H1 (cell line): ENCODE data around the gene GREB1. TPM values are rescaled to one million over a fixed set of nuclear protein-coding genes. Genes with fewer than 3 reads are reported as not detected.

ENCODE experiments used
- CEBPB ChIP-seq: IDR thresholded peaks from 2 replicates; pipeline ENCODE4 v1.6.1; 2012; ENCODE audit warnings: low read depth, low read length
- CHD7 ChIP-seq: fragments of 300-600 bp; sonication (generic); IDR thresholded peaks from 2 replicates; pipeline ENCODE4 v1.7.1; 2012; ENCODE audit warnings: low read length, moderate library complexity, mild to moderate bottlenecking, inconsistent platforms; ENCODE audit not compliant: insufficient replicate concordance
- GTF2F1 ChIP-seq: IDR thresholded peaks from 2 replicates; pipeline ENCODE4 v1.6.1; 2012; ENCODE audit warnings: low read depth, low read length, improper control_type of control experiment, borderline replicate concordance
- JUN ChIP-seq: IDR thresholded peaks from 2 replicates; pipeline ENCODE4 v1.6.1; 2011; ENCODE audit warnings: low read depth, mild to moderate bottlenecking, improper control_type of control experiment, low read length
- KDM1A ChIP-seq: fragments of 200-600, 300-600 bp; sonication (generic); IDR thresholded peaks from 2 replicates; pipeline ENCODE4 v1.7.1; 2016; ENCODE audit warnings: mild to moderate bottlenecking, low read length, borderline replicate concordance
- KDM4A ChIP-seq: IDR thresholded peaks from one replicate; pipeline ENCODE4 v1.7.1; 2012; ENCODE audit warnings: low read depth, mild to moderate bottlenecking, moderate library complexity, low read length, inconsistent platforms; ENCODE audit not compliant: severe bottlenecking
- NRF1 ChIP-seq: IDR thresholded peaks from 2 replicates; pipeline ENCODE4 v1.6.1; 2011; ENCODE audit warnings: mild to moderate bottlenecking, low read depth, low read length, improper control_type of control experiment
- RAD21 ChIP-seq, 2 experiments: IDR thresholded peaks in 1 of 2; conservative IDR thresholded peaks in 1 of 2; 2 replicates each; pipeline ENCODE4 v1.6.1; 2011; ENCODE audit warnings: low read depth in 2 of 2, low read length in 2 of 2, improper control_type of control experiment in 1 of 2, inconsistent platforms in 1 of 2, mild to moderate bottlenecking in 1 of 2, moderate library complexity in 1 of 2
- TBP ChIP-seq: IDR thresholded peaks from 2 replicates; pipeline ENCODE4 v1.6.1; 2011; ENCODE audit warnings: low read depth, low read length, improper control_type of control experiment
- polyA plus RNA-seq, 7 experiments: library from polyadenylated mRNA; depleted of rRNA in 3 of 7; stranded (reverse) in 5 of 7; unstranded in 2 of 7; fragments of >200 nt in 5 of 7; fragments of 200-250 nt in 2 of 7; gene quantifications; 1 replicate in 5 of 7; 2 replicates in 1 of 7; 4 replicates in 1 of 7; pipeline versions ENCODE4 v1.2.1 to v1.2.3, GENCODE V29; 2011 to 2013; ENCODE audit warnings: missing spikeins in 2 of 7, mixed read lengths in 2 of 7
- total RNA-seq: library from RNA; stranded (reverse); fragmentation: NEBNext Ultra II Directional; extraction: Animal tissue kit (Norgen Biotek cat#: 25700); gene quantifications from 2 replicates; pipeline ENCODE4 v1.2.1, GENCODE V29; 2021

GREB1 gene
- total and polyA plus RNA-seq, 2 of the 8 experiments (the other 6 are each of a cell fraction or from before 2014, with no cell fraction given), result 7.9 to 43.4 TPM

GRCh38 chr2:11658208-11659114 is 124.6 kb downstream of the GREB1 start (continued):
- TF ChIP-seq CHD7 (no peak), NRF1 (no peak), TBP (no peak), RAD21 (IDR thresholded peaks at IDR 0.05 in 1 of 2, conservative IDR thresholded peaks at IDR 0.05 in 1 of 2; ENCODE audit: low read depth in 2 of 2, low read length in 2 of 2) (no peak), GTF2F1 (no peak), KDM1A (no peak), KDM4A (no peak), JUN (no peak), CEBPB (no peak)
- TF ChIP-seq, all 59 proteins: peak for 0
